Common myeloid progenitor, CD34-positive (primary cell): ENCODE results near the gene POMGNT1.

Source experiments
- CTCF ChIA-PET: fragments of 350-600 bp; sonication (Branson Sonifier 250); formaldehyde crosslinking; loops from one replicate; lab custom pipeline; 2021; ENCODE audit warnings: antibody characterized with exemption; lab: Charles Lee
- POLR2A ChIA-PET: fragments of 350-600 bp; sonication (Branson Sonifier 250); formaldehyde crosslinking; loops from one replicate; lab custom pipeline; 2021; ENCODE audit warnings: antibody characterized with exemption; lab: Charles Lee
- DNase-seq, 3 donors: peaks; one replicate each; pipeline versions ENCODE4 v3.0.0 to v3.0.0-alpha.2; 2013
- H3K27ac ChIP-seq, 2 experiments: 1 replicate in 1 of 2; 2 replicates in 1 of 2; pipeline ENCODE4 v1.7.0; 2013; ENCODE audit warnings: inconsistent platforms in 2 of 2, low read length in 2 of 2, mild to moderate bottlenecking in 2 of 2, low read depth in 1 of 2, moderate library complexity in 1 of 2; ENCODE audit not compliant: severe bottlenecking in 2 of 2, insufficient read depth in 1 of 2, poor library complexity in 1 of 2
- H3K27me3 ChIP-seq, 5 experiments: replicated peaks in 2 of 5; 1 replicate in 3 of 5; 2 replicates in 2 of 5; pipeline versions ENCODE4 v1.6.1 to v1.7.0; 2013; ENCODE audit warnings: low read length in 4 of 5, mild to moderate bottlenecking in 2 of 5, moderate library complexity in 2 of 5, inconsistent platforms in 1 of 5; ENCODE audit not compliant: insufficient read depth in 5 of 5, control insufficient read depth in 4 of 5
- H3K36me3 ChIP-seq, 4 experiments: 1 replicate in 2 of 4; 2 replicates in 2 of 4; pipeline versions ENCODE4 v1.6.1 to v1.7.0; 2013; ENCODE audit warnings: low read length in 3 of 4, control low read depth in 1 of 4, mild to moderate bottlenecking in 1 of 4; ENCODE audit not compliant: control insufficient read depth in 4 of 4, insufficient read depth in 4 of 4
- H3K4me1 ChIP-seq, 4 experiments: 1 replicate in 3 of 4; 2 replicates in 1 of 4; pipeline versions ENCODE4 v1.6.1 to v1.7.1; 2013; ENCODE audit warnings: low read length in 3 of 4, mild to moderate bottlenecking in 3 of 4, control low read depth in 1 of 4, inconsistent platforms in 1 of 4, moderate library complexity in 1 of 4; ENCODE audit not compliant: control insufficient read depth in 4 of 4, insufficient read depth in 4 of 4; ENCODE audit errors: control extremely low read depth in 1 of 4
- H3K4me3 ChIP-seq, 7 experiments: 1 replicate in 4 of 7; 2 replicates in 3 of 7; pipeline versions ENCODE4 v1.5.1 to v1.7.0; 2013; ENCODE audit warnings: mild to moderate bottlenecking in 7 of 7, low read length in 6 of 7, moderate library complexity in 6 of 7, inconsistent platforms in 2 of 7, low read depth in 2 of 7, control low read depth in 1 of 7; ENCODE audit not compliant: insufficient read depth in 4 of 7, control insufficient read depth in 1 of 7; ENCODE audit errors: extremely low read depth in 1 of 7
- H3K9me3 ChIP-seq, 5 experiments: 1 replicate in 4 of 5; 2 replicates in 1 of 5; pipeline versions ENCODE4 v1.6.1 to v1.7.1; 2013; ENCODE audit warnings: low read length in 4 of 5, mild to moderate bottlenecking in 2 of 5, inconsistent platforms in 1 of 5, low read depth in 1 of 5, moderate library complexity in 1 of 5; ENCODE audit not compliant: control insufficient read depth in 4 of 5, insufficient read depth in 2 of 5; ENCODE audit errors: control extremely low read depth in 1 of 5
- WGBS: methylation state at CpG from one replicate; pipeline ENCODE4 v1.1.5; 2013; ENCODE audit not compliant: insufficient coverage; 5-methylcytosine and 5-hydroxymethylcytosine counted together

POMGNT1 gene

GRCh38 chr1:46193285-46193684 lies 4.9 kb downstream of the POMGNT1 start:
- CTCF ChIA-PET = interaction anchor here (1.1 to 1.2 kb wide), 3 partner anchors 9 to 13 kb away, joined by 3 to 4 read pairs (median 3); no protein-coding TSS in a partner anchor

GRCh38 chr1:46192171-46192570 lies 6.1 kb downstream of the POMGNT1 start:
- 98% methylated on average over 9 of the region's 10 CpGs for WGBS
- no peak overlapping the region for H3K4me3 ChIP-seq
- ChIA-PET POLR2A (no interaction called here), CTCF (interaction anchor here (1.2 kb wide), 1 partner anchor 9 kb away, joined by 3 read pairs; no protein-coding TSS in a partner anchor)
- peaks cover 0 to 2% (median under 1%) of the 10 kb centered on the region in 4 experiments for H3K4me1 ChIP-seq
- H3K27me3 ChIP-seq = no peaks in the 10 kb centered on the region
- no peak for DNase-seq
- no peak overlapping the region for H3K27ac ChIP-seq
- H3K9me3 ChIP-seq = no peaks in the 10 kb centered on the region
- peaks cover 12 to 86% (median 47%) of the 10 kb centered on the region in 4 experiments for H3K36me3 ChIP-seq

More at GRCh38 chr1:46193285-46193684, 4.9 kb downstream of the POMGNT1 start:
- 97% methylated on average over 7 of the region's 7 CpGs for WGBS
- POLR2A ChIA-PET = no interaction called here
- Histone ChIP-seq H3K4me3 (no peak overlapping the region), H3K4me1 (peaks cover 2 to 11% (median 9%) of the 10 kb centered on the region in 4 experiments), H3K27me3 (no peaks in the 10 kb centered on the region), H3K27ac (no peak overlapping the region), H3K36me3 (peaks cover 12 to 75% (median 43%) of the 10 kb centered on the region in 4 experiments), H3K9me3 (no peaks in the 10 kb centered on the region)
- DNase-seq = no peak

DNA sequence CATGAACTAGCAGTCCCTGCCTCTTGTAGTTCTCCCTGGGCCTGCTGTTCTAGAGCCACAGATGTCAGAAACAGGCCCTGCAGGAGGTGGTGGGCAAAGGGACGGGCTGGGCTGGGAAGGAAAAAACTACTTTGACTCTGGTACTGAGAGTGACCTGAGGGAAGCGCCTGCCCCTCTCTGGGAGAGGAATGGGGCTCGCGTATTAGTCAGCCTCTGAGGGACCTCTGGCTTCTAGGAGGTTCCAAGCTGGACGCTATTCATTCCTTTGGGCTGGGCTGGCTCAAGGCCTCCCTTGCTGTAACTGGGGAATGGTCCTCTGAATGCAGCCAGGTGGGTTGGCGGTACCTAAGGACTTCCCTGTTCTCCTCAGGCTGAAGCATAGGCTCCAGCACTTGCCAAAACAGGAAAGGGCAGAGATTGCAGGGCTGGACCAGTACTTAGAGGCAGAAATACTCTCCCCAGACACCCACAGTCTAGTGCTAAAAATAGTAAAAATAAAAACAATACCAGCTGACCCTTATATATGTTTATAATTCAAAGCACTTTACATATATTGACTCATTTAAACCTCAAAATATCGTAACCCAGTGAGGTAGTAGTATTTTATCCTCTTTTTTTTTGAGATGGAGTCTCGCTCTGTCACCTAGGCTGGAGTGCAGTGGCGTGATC lies 7.1 kb downstream of the POMGNT1 start:
- CTCF ChIA-PET = interaction anchor here (1.0 to 1.6 kb wide), 2 partner anchors 10 to 32 kb away, joined by 3 to 9 read pairs; no protein-coding TSS in a partner anchor
- H3K4me1 ChIP-seq = no peaks in the 10 kb centered on the region
- H3K36me3 ChIP-seq = peaks cover 12 to 82% (median 45%) of the 10 kb centered on the region in 4 experiments

DNA sequence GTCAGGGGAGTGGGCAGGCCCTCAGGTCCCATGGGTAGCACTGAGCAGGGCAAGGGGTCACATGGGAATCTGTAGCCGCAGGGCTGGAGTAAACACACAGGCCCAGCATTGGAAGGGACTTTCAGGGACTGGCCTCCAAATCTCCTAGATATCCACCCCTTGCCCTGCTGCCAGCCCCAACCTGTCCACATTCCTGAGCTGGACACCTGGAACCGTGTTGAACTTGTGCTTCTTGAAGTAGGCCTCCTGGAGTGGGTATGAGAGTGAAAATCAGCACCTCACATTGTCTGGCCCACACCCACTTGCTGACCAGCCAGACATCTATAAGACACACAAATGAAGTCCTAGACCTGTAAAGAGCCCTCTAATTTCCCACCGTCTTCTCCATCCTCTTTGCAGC lies 7.7 kb downstream of the POMGNT1 start:
- no peak for DNase-seq
- no peaks in the 10 kb centered on the region for H3K4me1 ChIP-seq
- no peak overlapping the region for H3K27ac ChIP-seq
- no peaks in the 10 kb centered on the region for H3K9me3 ChIP-seq
- no peak overlapping the region for H3K4me3 ChIP-seq
- CTCF ChIA-PET = interaction anchor here (0.6 to 1.6 kb wide), 4 partner anchors 9 to 158 kb away, joined by 3 to 9 read pairs (median 3); no protein-coding TSS in a partner anchor
- POLR2A ChIA-PET = interaction anchor here (0.5 kb wide), 1 partner anchor 22 kb away, joined by 3 read pairs; no protein-coding TSS in a partner anchor
- 100% methylated on average over 3 of the region's 3 CpGs for WGBS
- peaks cover 12 to 76% (median 44%) of the 10 kb centered on the region in 4 experiments for H3K36me3 ChIP-seq
- no peaks in the 10 kb centered on the region for H3K27me3 ChIP-seq

More for the DNA sequence above, 7.1 kb downstream of the POMGNT1 start:
- no peak overlapping the region for H3K27ac ChIP-seq
- DNase-seq = no peak
- POLR2A ChIA-PET = interaction anchor here (0.5 kb wide), 1 partner anchor 21 kb away, joined by 3 read pairs; no protein-coding TSS in a partner anchor
- no peaks in the 10 kb centered on the region for H3K9me3 ChIP-seq
- WGBS = 97% methylated on average over 6 of the region's 9 CpGs
- H3K27me3 ChIP-seq = no peaks in the 10 kb centered on the region
- H3K4me3 ChIP-seq = no peak overlapping the region

GRCh38 chr1:46188295-46189030 lies 9.8 kb downstream of the POMGNT1 start:
- CTCF ChIA-PET = interaction anchor here (1.2 kb wide), 1 partner anchor 35 kb away, joined by 3 read pairs; no protein-coding TSS in a partner anchor
- Histone ChIP-seq H3K4me3 (no peak overlapping the region), H3K4me1 (peaks cover 0 to 11% (median 10%) of the 10 kb centered on the region in 4 experiments), H3K27ac (no peak overlapping the region), H3K9me3 (no peaks in the 10 kb centered on the region), H3K36me3 (peaks cover 12 to 58% (median 35%) of the 10 kb centered on the region in 4 experiments), H3K27me3 (no peaks in the 10 kb centered on the region)
- no peak for DNase-seq
- POLR2A ChIA-PET = interaction anchor here (0.7 kb wide), 1 partner anchor 172 kb away, joined by 4 read pairs; no protein-coding TSS in a partner anchor
- whole genome bisulfite sequencing = 95% methylated on average over 5 of the region's 6 CpGs

DNA sequence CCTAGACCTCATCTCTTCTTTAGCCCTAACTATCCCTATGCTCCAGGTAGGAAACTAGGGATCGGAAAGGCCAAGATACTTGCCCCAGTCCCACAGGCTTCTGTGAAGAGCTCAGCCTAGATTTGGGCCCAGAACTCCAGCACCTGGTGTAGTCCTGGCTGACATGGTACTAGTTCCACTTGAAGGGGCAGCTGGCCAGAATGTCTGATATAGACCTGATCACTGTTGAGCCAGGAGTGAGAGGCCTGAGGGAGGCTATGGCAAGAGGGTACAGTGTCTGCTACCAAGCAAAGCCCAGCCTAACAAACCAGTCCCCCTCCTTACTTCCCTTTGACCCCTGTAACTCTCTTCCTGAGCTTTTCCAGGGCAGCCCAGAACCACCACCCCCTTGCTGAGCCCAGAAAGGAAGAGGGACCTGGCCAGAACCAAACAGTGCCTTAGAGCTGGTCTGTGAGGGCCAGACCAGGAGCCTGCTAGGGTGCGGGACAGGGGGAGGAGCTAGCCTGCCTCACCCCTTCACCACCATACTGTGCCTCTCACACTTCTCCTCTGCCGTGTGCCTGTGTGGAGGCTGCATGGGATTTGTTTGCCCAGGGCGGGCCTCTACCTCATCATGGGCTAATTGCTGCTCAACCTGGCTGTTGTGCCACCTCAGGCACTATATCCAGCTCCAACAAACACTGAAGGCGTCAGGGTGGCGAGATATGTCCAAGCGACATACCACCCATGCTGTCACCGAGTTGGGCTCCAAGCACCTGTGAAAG lies 10.9 kb downstream of the POMGNT1 start:
- Histone ChIP-seq H3K27me3 (no peaks in the 10 kb centered on the region), H3K9me3 (no peaks in the 10 kb centered on the region), H3K4me3 (no peak overlapping the region), H3K27ac (no peak overlapping the region), H3K36me3 (peaks cover 7 to 47% (median 24%) of the 10 kb centered on the region in 4 experiments), H3K4me1 (peaks cover 0 to 13% (median 10%) of the 10 kb centered on the region in 4 experiments)
- no peak for DNase-seq
- ChIA-PET CTCF (interaction anchor here (1.2 to 1.3 kb wide), 2 partner anchors 10 to 122 kb away, joined by 3 read pairs; no protein-coding TSS in a partner anchor), POLR2A (no interaction called here)
- 100% methylated on average over 5 of the region's 8 CpGs for WGBS
